Prostate gland (tissue), 2 donors: ENCODE data around the gene HIVEP3. TPM values are rescaled to one million over a fixed set of nuclear protein-coding genes. Genes with fewer than 3 reads are reported as not detected.

Experiments
- DNase-seq: peaks from one replicate; pipeline ENCODE4 v3.0.0-alpha.2; 2019; ENCODE audit warnings: low spot score
- H3K27ac ChIP-seq, 2 donors: fragments of 200-600 bp; sonication (generic); 2 replicates each; pipeline ENCODE4 v1.5.1; 2017 to 2019
- H3K27me3 ChIP-seq: fragments of 200-600 bp; sonication (generic); replicated peaks from 2 replicates; pipeline ENCODE4 v1.5.1; 2019; ENCODE audit not compliant: insufficient read depth
- H3K36me3 ChIP-seq, 2 donors: fragments of 200-600 bp; sonication (generic); 1 replicate in 1 of 2; 2 replicates in 1 of 2; pipeline versions ENCODE4 v1.5.1 to v1.8.1; 2017 to 2019
- H3K4me1 ChIP-seq: fragments of 200-600 bp; sonication (generic); replicated peaks from 2 replicates; pipeline ENCODE4 v1.5.1; 2019
- H3K4me3 ChIP-seq, 2 donors: fragments of 200-600 bp; sonication (generic); 2 replicates each; pipeline ENCODE4 v1.5.1; 2017 to 2019
- H3K9me3 ChIP-seq: fragments of 200-600 bp; sonication (generic); 2 replicates; pipeline ENCODE4 v1.5.1; 2017
- CTCF ChIP-seq, 4 experiments: fragments of 200-600 bp in 2 of 4; fragments of 450-650 bp in 2 of 4; sonication (generic) in 2 of 4; IDR thresholded peaks; 1 replicate in 3 of 4; 2 replicates in 1 of 4; pipeline ENCODE4 v1.5.1; 2016 to 2019; ENCODE audit warnings: antibody characterized with exemption in 4 of 4, mild to moderate bottlenecking in 2 of 4, moderate library complexity in 2 of 4
- POLR2A ChIP-seq: fragments of 450-650 bp; IDR thresholded peaks from one replicate; pipeline ENCODE4 v1.6.1; 2016; ENCODE audit warnings: antibody characterized with exemption, mild to moderate bottlenecking
- POLR2AphosphoS5 ChIP-seq: sonication (generic); formaldehyde crosslinking; IDR thresholded peaks from one replicate; pipeline ENCODE4 v1.6.1; 2017; ENCODE audit warnings: antibody characterized with exemption
- WGBS: methylation state at CpG from one replicate; pipeline ENCODE4 v1.1.5; 2018; 5-methylcytosine and 5-hydroxymethylcytosine counted together
- intact Hi-C: fragments of 100-400 bp; cut with DNase I; formaldehyde crosslinking; loops from one replicate; pipeline ENCODE4 v1.14.2; 2022
- total RNA-seq, 2 donors: library from RNA; depleted of rRNA; stranded (reverse); fragments of >200 nt; gene quantifications; one replicate each; pipeline ENCODE4 v1.1.0, GENCODE V29; 2016

Gene HIVEP3
- total RNA-seq, 2 donors from 2014 or later, result 9.3 to 11.2 TPM

- TF ChIP-seq POLR2AphosphoS5 (no peak), POLR2A (no peak), CTCF (IDR thresholded peaks at IDR 0.05) (no peak)
- Histone ChIP-seq H3K4me1 (no peaks in the 10 kb centered on the region), H3K9me3 (no peaks in the 10 kb centered on the region), H3K4me3 (no peak overlapping the region), H3K27ac (no peak overlapping the region), H3K27me3 (no peaks in the 10 kb centered on the region), H3K36me3 (no peaks in the 10 kb centered on the region)
- intact Hi-C loops, result no loop called here
- no peak for DNase-seq
- 50% methylated on average over 6 of the region's 6 CpGs for WGBS
These were observed 205.0 kb downstream of the HIVEP3 start for GRCh38 chr1:41713557-41714327.

- no peak overlapping the region for H3K27ac ChIP-seq
- intact Hi-C loops, result no loop called here
- H3K4me3 ChIP-seq, result no peak overlapping the region
- DNase-seq, result no peak
- H3K27me3 ChIP-seq, result no peaks in the 10 kb centered on the region
- TF ChIP-seq POLR2A (no peak), CTCF (IDR thresholded peaks at IDR 0.05) (no peak), POLR2AphosphoS5 (no peak)
- no peaks in the 10 kb centered on the region for H3K4me1 ChIP-seq
- 88% methylated on average over 5 of the region's 5 CpGs for WGBS
- no peaks in the 10 kb centered on the region for H3K9me3 ChIP-seq
- no peaks in the 10 kb centered on the region for H3K36me3 ChIP-seq
These were observed 205.6 kb downstream of the HIVEP3 start for GRCh38 chr1:41713141-41713540.

GRCh38 chr1:41712695-41713094 is 206.0 kb downstream of the HIVEP3 start:
- no peak overlapping the region for H3K27ac ChIP-seq
- no peaks in the 10 kb centered on the region for H3K27me3 ChIP-seq
- 67% methylated on average over 5 of the region's 5 CpGs for WGBS
- H3K4me3 ChIP-seq, result no peak overlapping the region
- TF ChIP-seq CTCF (IDR thresholded peaks at IDR 0.05), result no peak
- H3K4me1 ChIP-seq, result no peaks in the 10 kb centered on the region
- DNase-seq, result no peak
- H3K36me3 ChIP-seq, result no peaks in the 10 kb centered on the region
- no peaks in the 10 kb centered on the region for H3K9me3 ChIP-seq
- intact Hi-C loops, result no loop called here

GRCh38 chr1:41712081-41712480 is 206.6 kb downstream of the HIVEP3 start:
- Histone ChIP-seq H3K4me1 (no peaks in the 10 kb centered on the region), H3K27me3 (no peaks in the 10 kb centered on the region), H3K4me3 (no peak overlapping the region), H3K9me3 (no peaks in the 10 kb centered on the region), H3K27ac (no peak overlapping the region), H3K36me3 (no peaks in the 10 kb centered on the region)
- no peak for DNase-seq
- intact Hi-C loops, result no loop called here
- 90% methylated on average over 12 of the region's 12 CpGs for WGBS
- TF ChIP-seq POLR2A (no peak), CTCF (IDR thresholded peaks at IDR 0.05) (no peak), POLR2AphosphoS5 (no peak)

GRCh38 chr1:41711581-41711980 is 207.1 kb downstream of the HIVEP3 start:
- no peak for TF ChIP-seq POLR2AphosphoS5
- no peak for TF ChIP-seq CTCF (IDR thresholded peaks at IDR 0.05)
- no peak for TF ChIP-seq POLR2A
- WGBS, result 63% methylated on average over 12 of the region's 12 CpGs
- Histone ChIP-seq H3K9me3 (no peaks in the 10 kb centered on the region), H3K4me1 (no peaks in the 10 kb centered on the region), H3K27me3 (no peaks in the 10 kb centered on the region), H3K27ac (no peak overlapping the region), H3K4me3 (no peak overlapping the region), H3K36me3 (no peaks in the 10 kb centered on the region)
- intact Hi-C loops, result no loop called here
- DNase-seq, result no peak
